Caco-2 (cell line): ENCODE results near the gene TMEM43. TPM values are rescaled to one million over a fixed set of nuclear protein-coding genes. Genes with fewer than 3 reads are reported as not detected.

Experiments used
- BruUV-seq: library from RNA; stranded (reverse); fragments of 400-500 nt; replicated peaks from 2 replicates; lab custom pipeline; 2021; lab: Mats Ljungman, UMichigan
- CTCF ChIA-PET: fragments of 300-600 bp; sonication (Branson Sonifier 250); formaldehyde crosslinking; loops from one replicate; lab custom pipeline; 2022; ENCODE audit warnings: antibody characterized with exemption; lab: Charles Lee
- POLR2A ChIA-PET: fragments of 300-600 bp; sonication (Branson Sonifier 250); formaldehyde crosslinking; loops from one replicate; lab custom pipeline; 2022; ENCODE audit warnings: antibody characterized with exemption; lab: Charles Lee
- DNase-seq, 2 experiments: peaks; one replicate each; pipeline versions ENCODE4 v3.0.0 to v3.0.0-alpha.2; 2020 to 2022
- H3K27me3 ChIP-seq: replicated peaks from 2 replicates; pipeline ENCODE4 v1.6.0; 2011; ENCODE audit warnings: low read length; ENCODE audit not compliant: control insufficient read depth, insufficient read depth
- H3K36me3 ChIP-seq: 2 replicates; pipeline ENCODE4 v1.5.1; 2011; ENCODE audit warnings: low read length; ENCODE audit not compliant: control insufficient read depth, insufficient read depth
- H3K4me1 ChIP-seq: fragments of 250-450 bp; sonication (Bioruptor Pico); 2 replicates; pipeline ENCODE4 v1.5.1; 2020; ENCODE audit warnings: mild to moderate bottlenecking
- H3K4me3 ChIP-seq: 2 replicates; pipeline ENCODE4 v1.5.1; 2011; ENCODE audit warnings: low read depth, mild to moderate bottlenecking, control low read depth, low read length
- H3K9me3 ChIP-seq: fragments of 250-450 bp; sonication (Bioruptor Pico); 2 replicates; pipeline ENCODE4 v1.5.1; 2020; ENCODE audit warnings: mild to moderate bottlenecking, moderate library complexity
- H3K27ac Mint-ChIP-seq: one replicate; pipeline ENCODE4 v1.8.0; 2022; ENCODE audit warnings: mixed read lengths; ENCODE audit not compliant: unreplicated experiment
- H3K27me3 Mint-ChIP-seq: one replicate; pipeline ENCODE4 v1.8.0; 2022; ENCODE audit warnings: mixed read lengths; ENCODE audit not compliant: insufficient read depth, unreplicated experiment
- H3K36me3 Mint-ChIP-seq: one replicate; pipeline ENCODE4 v1.8.0; 2022; ENCODE audit warnings: mild to moderate bottlenecking, mixed read lengths; ENCODE audit not compliant: insufficient read depth, unreplicated experiment
- H3K4me1 Mint-ChIP-seq: one replicate; pipeline ENCODE4 v1.8.0; 2022; ENCODE audit warnings: low read depth, mixed read lengths; ENCODE audit not compliant: unreplicated experiment
- H3K4me3 Mint-ChIP-seq: one replicate; pipeline ENCODE4 v1.8.0; 2022; ENCODE audit warnings: mild to moderate bottlenecking, moderate library complexity, mixed read lengths; ENCODE audit not compliant: unreplicated experiment
- H3K9me3 Mint-ChIP-seq: one replicate; pipeline ENCODE4 v1.8.0; 2022; ENCODE audit warnings: mixed read lengths; ENCODE audit not compliant: unreplicated experiment
- intact Hi-C: fragments of 100-400 bp; cut with micrococcal nuclease; formaldehyde crosslinking; loops from one replicate; pipeline ENCODE4 v1.10.0; 2022; ENCODE audit not compliant: unreplicated experiment
- total RNA-seq: library from RNA; stranded (reverse); gene quantifications from 2 replicates; pipeline ENCODE4 v1.2.3, GENCODE V29; 2022
- TF ChIP-seq, protein P1 (sequence below), 2 experiments: fragments of 200-600 bp in 1 of 2; IDR thresholded peaks; 1 replicate in 1 of 2; 2 replicates in 1 of 2; pipeline versions ENCODE4 v1.5.1 to v1.8.0; 2011 to 2022; ENCODE audit warnings: antibody characterized with exemption in 1 of 2, control low read depth in 1 of 2, inconsistent platforms in 1 of 2, low read depth in 1 of 2, low read length in 1 of 2, mild to moderate bottlenecking in 1 of 2, moderate library complexity in 1 of 2; ENCODE audit not compliant: insufficient read depth in 1 of 2, severe bottlenecking in 1 of 2, unreplicated experiment in 1 of 2

Gene TMEM43
- total RNA-seq, 1 experiment from 2014 or later = 35.2 TPM

DNA sequence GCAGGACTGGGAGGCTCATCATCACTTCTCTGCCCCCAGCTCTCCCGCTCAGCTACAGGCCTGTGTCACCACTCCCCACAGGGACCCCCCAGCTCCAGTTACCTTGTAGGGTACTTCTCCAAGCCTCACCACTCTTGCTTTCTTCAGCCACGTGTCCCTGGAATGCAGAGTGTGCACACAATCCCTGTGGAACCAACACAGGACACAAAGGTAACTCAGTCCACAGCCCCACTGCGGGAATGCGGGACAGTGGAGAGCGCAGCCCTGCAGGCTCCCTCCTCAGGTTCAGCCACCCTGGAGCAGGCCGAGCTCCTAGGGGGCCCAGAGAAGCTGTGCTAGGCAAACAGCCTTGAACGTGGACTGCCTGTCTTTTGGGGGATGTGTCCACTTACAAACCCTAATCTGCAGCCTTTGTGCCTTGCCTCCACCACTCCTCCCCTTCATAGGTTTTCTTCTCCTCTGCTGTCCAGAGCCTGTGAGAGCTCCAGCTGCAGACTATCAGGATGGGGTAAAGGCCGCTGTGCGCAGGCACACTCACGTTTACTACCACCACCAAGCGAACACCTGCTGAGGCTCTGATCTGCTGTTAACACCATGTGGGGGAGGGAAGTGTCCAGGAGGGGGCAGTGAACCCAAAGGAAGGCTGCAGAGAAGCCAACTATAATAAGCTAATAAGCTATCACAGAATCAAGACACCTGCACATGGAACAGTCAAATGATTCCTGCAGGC lies 27.5 kb downstream of the TMEM43 start:
- peaks cover 58% of the 10 kb centered on the region for H3K36me3 Mint-ChIP-seq
- ChIA-PET CTCF (interaction anchor here (0.6 to 1.0 kb wide), 7 partner anchors 27 to 256 kb away, joined by 3 to 7 read pairs (median 5); partner anchors contain the start of genes CHCHD4, LSM3, SLC6A6 and TMEM43), POLR2A (interaction anchor here (0.5 to 0.9 kb wide), 2 partner anchors 26 to 732 kb away, joined by 3 to 4 read pairs; partner anchors contain the start of genes LSM3, NUP210 and XPC)
- intact Hi-C loops = no loop called here
- TF ChIP-seq, protein P1, sequence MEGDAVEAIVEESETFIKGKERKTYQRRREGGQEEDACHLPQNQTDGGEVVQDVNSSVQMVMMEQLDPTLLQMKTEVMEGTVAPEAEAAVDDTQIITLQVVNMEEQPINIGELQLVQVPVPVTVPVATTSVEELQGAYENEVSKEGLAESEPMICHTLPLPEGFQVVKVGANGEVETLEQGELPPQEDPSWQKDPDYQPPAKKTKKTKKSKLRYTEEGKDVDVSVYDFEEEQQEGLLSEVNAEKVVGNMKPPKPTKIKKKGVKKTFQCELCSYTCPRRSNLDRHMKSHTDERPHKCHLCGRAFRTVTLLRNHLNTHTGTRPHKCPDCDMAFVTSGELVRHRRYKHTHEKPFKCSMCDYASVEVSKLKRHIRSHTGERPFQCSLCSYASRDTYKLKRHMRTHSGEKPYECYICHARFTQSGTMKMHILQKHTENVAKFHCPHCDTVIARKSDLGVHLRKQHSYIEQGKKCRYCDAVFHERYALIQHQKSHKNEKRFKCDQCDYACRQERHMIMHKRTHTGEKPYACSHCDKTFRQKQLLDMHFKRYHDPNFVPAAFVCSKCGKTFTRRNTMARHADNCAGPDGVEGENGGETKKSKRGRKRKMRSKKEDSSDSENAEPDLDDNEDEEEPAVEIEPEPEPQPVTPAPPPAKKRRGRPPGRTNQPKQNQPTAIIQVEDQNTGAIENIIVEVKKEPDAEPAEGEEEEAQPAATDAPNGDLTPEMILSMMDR (IDR thresholded peaks at IDR 0.05; ENCODE audit: insufficient read depth in 1 of 2, low read depth in 1 of 2, low read length in 1 of 2, severe bottlenecking in 1 of 2, unreplicated experiment in 1 of 2) = peak; percentile 38 to 55
- no peaks in the 10 kb centered on the region for H3K27me3 Mint-ChIP-seq
- no peaks in the 10 kb centered on the region for H3K27me3 ChIP-seq
- no peaks in the 10 kb centered on the region for H3K9me3 ChIP-seq
- no peak overlapping the region for H3K27ac Mint-ChIP-seq
- H3K9me3 Mint-ChIP-seq = no peaks in the 10 kb centered on the region
- H3K4me1 ChIP-seq = no peaks in the 10 kb centered on the region
- DNase-seq = peak in 1 of 2 experiments; percentile 56
- no TSS peak for BruUV-seq
- no peaks in the 10 kb centered on the region for H3K4me1 Mint-ChIP-seq
- peaks cover 2% of the 10 kb centered on the region; the same call in 1 of the 2 replicates for H3K36me3 ChIP-seq
- no peak overlapping the region for H3K4me3 Mint-ChIP-seq
- H3K4me3 ChIP-seq = no peak overlapping the region

DNA sequence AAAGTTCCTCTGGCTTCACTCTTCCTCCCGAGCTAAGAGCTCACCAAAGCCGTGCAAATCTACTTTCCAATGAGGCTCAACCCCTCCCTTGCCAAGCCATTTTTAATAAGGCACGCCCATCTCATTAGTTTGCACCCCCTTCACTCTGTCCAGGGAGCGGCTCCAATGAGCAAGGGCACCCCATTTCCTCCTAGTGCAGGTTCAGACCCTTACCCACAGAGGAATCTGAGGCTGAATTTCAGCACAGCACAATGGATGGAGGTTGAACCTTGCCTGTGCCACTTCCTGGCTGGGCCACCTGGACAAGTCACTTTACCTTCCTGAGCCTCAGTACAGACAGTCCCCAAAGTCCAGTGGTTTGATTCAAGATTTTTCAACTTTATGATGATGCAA lies 28.1 kb downstream of the TMEM43 start:
- no TSS peak for BruUV-seq
- no peak for DNase-seq
- ChIA-PET POLR2A (no interaction called here), CTCF (interaction anchor here (0.6 to 1.0 kb wide), 7 partner anchors 26 to 256 kb away, joined by 3 to 7 read pairs (median 5); partner anchors contain the start of genes CHCHD4, LSM3, SLC6A6 and TMEM43)
- H3K4me1 Mint-ChIP-seq = no peaks in the 10 kb centered on the region
- no peak overlapping the region for H3K4me3 Mint-ChIP-seq
- TF ChIP-seq, protein P1 (IDR thresholded peaks at IDR 0.05; ENCODE audit: insufficient read depth in 1 of 2, low read depth in 1 of 2, low read length in 1 of 2, severe bottlenecking in 1 of 2, unreplicated experiment in 1 of 2) = no peak
- H3K36me3 ChIP-seq = peaks cover 2% of the 10 kb centered on the region; the same call in 1 of the 2 replicates
- no peaks in the 10 kb centered on the region for H3K9me3 ChIP-seq
- no peak overlapping the region for H3K27ac Mint-ChIP-seq
- no peak overlapping the region for H3K4me3 ChIP-seq
- no peaks in the 10 kb centered on the region for H3K27me3 ChIP-seq
- intact Hi-C loops = no loop called here
- H3K4me1 ChIP-seq = no peaks in the 10 kb centered on the region
- peaks cover 61% of the 10 kb centered on the region for H3K36me3 Mint-ChIP-seq
- no peaks in the 10 kb centered on the region for H3K27me3 Mint-ChIP-seq
- no peaks in the 10 kb centered on the region for H3K9me3 Mint-ChIP-seq

DNA sequence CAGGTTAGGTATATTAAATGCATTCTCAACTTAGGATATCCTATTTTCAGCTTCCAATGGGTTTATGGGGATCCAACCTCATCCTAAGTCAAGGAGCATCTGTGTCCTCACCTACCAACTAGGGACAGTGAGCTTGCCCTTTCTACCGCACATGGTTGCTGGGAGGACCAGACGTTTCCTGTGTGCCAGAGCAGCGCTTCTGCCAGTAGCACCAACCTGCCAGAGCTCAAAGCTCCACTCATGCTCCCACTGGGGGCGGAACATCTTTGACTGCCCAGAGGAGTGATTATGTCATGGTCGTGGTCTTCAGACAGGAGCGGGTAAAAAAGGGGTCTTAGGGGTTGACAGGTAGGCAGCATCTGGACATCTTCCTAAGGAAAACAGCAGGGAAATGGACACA lies 28.8 kb downstream of the TMEM43 start:
- H3K36me3 ChIP-seq = peaks cover 5% of the 10 kb centered on the region; the same call in 1 of the 2 replicates
- no peak for DNase-seq
- TF ChIP-seq, protein P1 (IDR thresholded peaks at IDR 0.05; ENCODE audit: insufficient read depth in 1 of 2, low read depth in 1 of 2, low read length in 1 of 2, severe bottlenecking in 1 of 2, unreplicated experiment in 1 of 2) = no peak
- Mint-ChIP-seq H3K4me3 (no peak overlapping the region), H3K36me3 (peaks cover 65% of the 10 kb centered on the region), H3K27me3 (no peaks in the 10 kb centered on the region), H3K9me3 (no peaks in the 10 kb centered on the region), H3K27ac (no peak overlapping the region), H3K4me1 (no peaks in the 10 kb centered on the region)
- H3K9me3 ChIP-seq = no peaks in the 10 kb centered on the region
- ChIA-PET CTCF (no interaction called here), POLR2A (no interaction called here)
- no peaks in the 10 kb centered on the region for H3K27me3 ChIP-seq
- intact Hi-C loops = no loop called here
- H3K4me3 ChIP-seq = no peak overlapping the region
- no TSS peak for BruUV-seq
- H3K4me1 ChIP-seq = no peaks in the 10 kb centered on the region
